ENCODE data around the gene OR2Z1.
"Not testable (repeated sequence)": the region's sequence is repeated elsewhere in the genome, so short reads cannot be mapped to it uniquely, and the experiment has no call there.

The OR2Z1 gene

GRCh38 chr19:8700956-8701355, 20.5 kb upstream of the OR2Z1 start:
- CTCF ChIA-PET, result interaction anchor here (0.6 kb wide), 1 partner anchor 333 kb away, joined by 3 read pairs; no protein-coding TSS in a partner anchor
- TF ChIP-seq CTCF (conservative IDR thresholded peaks at IDR 0.05; ENCODE audit: low read depth), result no peak
- H3K27ac ChIP-seq, result no peak overlapping the region
- DNase-seq (ENCODE audit: low spot score), result no peak
- POLR2A ChIA-PET (ENCODE audit: low non-redundant PET), result no interaction called here

- no peak for TF ChIP-seq CTCF (conservative IDR thresholded peaks at IDR 0.05; ENCODE audit: low read depth)
- DNase-seq (ENCODE audit: low spot score), result no peak
- H3K27ac ChIP-seq, result no peak overlapping the region
- CTCF ChIA-PET, result interaction anchor here (0.6 kb wide), 1 partner anchor 30 kb away, joined by 3 read pairs; no protein-coding TSS in a partner anchor
- POLR2A ChIA-PET (ENCODE audit: low non-redundant PET), result no interaction called here
These were observed 19.1 kb upstream of the OR2Z1 start for GRCh38 chr19:8702350-8702749.

- no peak for DNase-seq (ENCODE audit: low spot score)
- TF ChIP-seq CTCF (conservative IDR thresholded peaks at IDR 0.05; ENCODE audit: low read depth), result no peak
- POLR2A ChIA-PET (ENCODE audit: low non-redundant PET), result no interaction called here
- CTCF ChIA-PET, result interaction anchor here (0.6 kb wide), 1 partner anchor 1118 kb away, joined by 3 read pairs; no protein-coding TSS in a partner anchor
- no peak overlapping the region for H3K27ac ChIP-seq
These were observed 18.2 kb upstream of the OR2Z1 start for GRCh38 chr19:8703223-8703622.

GRCh38 chr19:8705304-8705703, 16.1 kb upstream of the OR2Z1 start:
- POLR2A ChIA-PET (ENCODE audit: low non-redundant PET); H3K27ac ChIP-seq; CTCF ChIA-PET; DNase-seq (ENCODE audit: low spot score): not testable (repeated sequence)

- no peak overlapping the region for H3K27ac ChIP-seq
- CTCF ChIA-PET, result no interaction called here
- no peak for DNase-seq (ENCODE audit: low spot score)
- no peak for TF ChIP-seq CTCF (conservative IDR thresholded peaks at IDR 0.05; ENCODE audit: low read depth)
- POLR2A ChIA-PET (ENCODE audit: low non-redundant PET), result no interaction called here
These were observed 15.7 kb upstream of the OR2Z1 start for GRCh38 chr19:8705742-8706141.

- H3K27ac ChIP-seq; CTCF ChIA-PET; POLR2A ChIA-PET (ENCODE audit: low non-redundant PET); DNase-seq (ENCODE audit: low spot score): not testable (repeated sequence)
These were observed 11.1 kb upstream of the OR2Z1 start for GRCh38 chr19:8710337-8710736.

- ChIA-PET POLR2A (ENCODE audit: low non-redundant PET) (no interaction called here), CTCF (no interaction called here)
- H3K27ac ChIP-seq, result no peak overlapping the region
- TF ChIP-seq CTCF (conservative IDR thresholded peaks at IDR 0.05; ENCODE audit: low read depth), result no peak
- no peak for DNase-seq (ENCODE audit: low spot score)
These were observed 598 bp downstream of the OR2Z1 start for GRCh38 chr19:8722032-8722431.

GRCh38 chr19:8724276-8724675, 2.8 kb downstream of the OR2Z1 start:
- no peak for TF ChIP-seq CTCF (conservative IDR thresholded peaks at IDR 0.05; ENCODE audit: low read depth)
- H3K27ac ChIP-seq, result no peak overlapping the region
- POLR2A ChIA-PET (ENCODE audit: low non-redundant PET), result no interaction called here
- CTCF ChIA-PET, result no interaction called here
- DNase-seq (ENCODE audit: low spot score), result no peak

Measured in RWPE1 (cell line).